IMR-90 (cell line): ENCODE measurements around the gene PCCA.

Experiments
- CEBPB ChIP-seq: IDR thresholded peaks from 2 replicates; pipeline ENCODE4 v1.6.1; 2012; ENCODE audit warnings: low read depth, low read length, improper control_type of control experiment
- FOS ChIP-seq: fragments of 150-350 bp; IDR thresholded peaks from 2 replicates; pipeline ENCODE4 v1.6.1; 2016; ENCODE audit warnings: low read depth, low read length
- MAFK ChIP-seq: IDR thresholded peaks from 2 replicates; pipeline ENCODE4 v1.6.1; 2012; ENCODE audit warnings: low read depth, low read length, improper control_type of control experiment
- MXI1 ChIP-seq: IDR thresholded peaks from 2 replicates; pipeline ENCODE4 v1.6.1; 2012; ENCODE audit warnings: low read depth, mild to moderate bottlenecking, low read length, moderate library complexity, borderline replicate concordance
- NFE2L2 ChIP-seq: fragments of 150-350 bp; IDR thresholded peaks from 2 replicates; pipeline ENCODE4 v1.6.1; 2016; ENCODE audit warnings: low read depth, mild to moderate bottlenecking, low read length
- POLR2A ChIP-seq: IDR thresholded peaks from 2 replicates; pipeline ENCODE4 v1.6.1; 2012; ENCODE audit warnings: mild to moderate bottlenecking, low read depth, low read length
- RAD21 ChIP-seq: IDR thresholded peaks from 2 replicates; pipeline ENCODE4 v1.6.1; 2012; ENCODE audit warnings: low read length, improper control_type of control experiment
- RCOR1 ChIP-seq: IDR thresholded peaks from 2 replicates; pipeline ENCODE4 v1.6.1; 2012; ENCODE audit warnings: mild to moderate bottlenecking, low read length, improper control_type of control experiment; ENCODE audit not compliant: insufficient replicate concordance
- RFX5 ChIP-seq: IDR thresholded peaks from 2 replicates; pipeline ENCODE4 v1.8.0; 2012; ENCODE audit warnings: low read depth, mild to moderate bottlenecking, low read length, moderate library complexity
- SMC3 ChIP-seq: fragments of 150-350 bp; IDR thresholded peaks from 2 replicates; pipeline ENCODE4 v1.6.1; 2016; ENCODE audit warnings: low read depth, mild to moderate bottlenecking, antibody characterized with exemption, low read length, moderate library complexity
- TF ChIP-seq, protein P1 (sequence below): conservative IDR thresholded peaks from 2 replicates; pipeline ENCODE4 v1.5.1; 2012; ENCODE audit warnings: mild to moderate bottlenecking, low read depth, low read length, improper control_type of control experiment
- TF ChIP-seq, protein P2 (sequence below): fragments of 150-350 bp; IDR thresholded peaks from 2 replicates; pipeline ENCODE4 v1.6.1; 2017; ENCODE audit warnings: mild to moderate bottlenecking, antibody characterized with exemption, low read length, low read depth
- TF ChIP-seq, protein P3 (sequence below): fragments of 150-350 bp; IDR thresholded peaks from 2 replicates; pipeline ENCODE4 v1.6.1; 2016; ENCODE audit warnings: low read depth, mild to moderate bottlenecking, low read length, moderate library complexity, borderline replicate concordance

DNA sequence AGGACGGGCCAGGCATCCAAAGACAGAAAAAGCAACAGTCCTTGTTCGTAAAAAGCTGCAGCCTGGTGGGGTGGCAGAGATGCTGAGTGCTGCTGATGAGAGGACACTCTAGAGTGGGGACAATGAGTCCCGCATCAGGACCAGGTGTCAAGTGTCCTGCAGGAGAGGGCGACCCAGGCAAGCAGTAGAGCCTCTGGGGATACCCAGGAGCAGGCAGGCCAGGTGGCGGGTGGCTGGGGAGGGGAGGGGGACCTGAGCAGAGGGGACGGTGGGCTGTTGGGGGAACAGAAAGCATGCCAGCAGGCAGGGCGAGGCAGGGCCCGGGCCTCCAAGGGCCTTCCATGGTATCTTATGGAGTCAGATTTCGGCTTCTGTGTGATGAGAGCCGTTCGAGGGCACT, 463.9 kb downstream of the PCCA start:
- TF ChIP-seq, protein P1, sequence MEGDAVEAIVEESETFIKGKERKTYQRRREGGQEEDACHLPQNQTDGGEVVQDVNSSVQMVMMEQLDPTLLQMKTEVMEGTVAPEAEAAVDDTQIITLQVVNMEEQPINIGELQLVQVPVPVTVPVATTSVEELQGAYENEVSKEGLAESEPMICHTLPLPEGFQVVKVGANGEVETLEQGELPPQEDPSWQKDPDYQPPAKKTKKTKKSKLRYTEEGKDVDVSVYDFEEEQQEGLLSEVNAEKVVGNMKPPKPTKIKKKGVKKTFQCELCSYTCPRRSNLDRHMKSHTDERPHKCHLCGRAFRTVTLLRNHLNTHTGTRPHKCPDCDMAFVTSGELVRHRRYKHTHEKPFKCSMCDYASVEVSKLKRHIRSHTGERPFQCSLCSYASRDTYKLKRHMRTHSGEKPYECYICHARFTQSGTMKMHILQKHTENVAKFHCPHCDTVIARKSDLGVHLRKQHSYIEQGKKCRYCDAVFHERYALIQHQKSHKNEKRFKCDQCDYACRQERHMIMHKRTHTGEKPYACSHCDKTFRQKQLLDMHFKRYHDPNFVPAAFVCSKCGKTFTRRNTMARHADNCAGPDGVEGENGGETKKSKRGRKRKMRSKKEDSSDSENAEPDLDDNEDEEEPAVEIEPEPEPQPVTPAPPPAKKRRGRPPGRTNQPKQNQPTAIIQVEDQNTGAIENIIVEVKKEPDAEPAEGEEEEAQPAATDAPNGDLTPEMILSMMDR: no peak
- TF ChIP-seq MAFK: no peak
- no peak for TF ChIP-seq RAD21
- no peak for TF ChIP-seq POLR2A
- no peak for TF ChIP-seq MXI1
- TF ChIP-seq CEBPB: no peak
- TF ChIP-seq, protein P2, sequence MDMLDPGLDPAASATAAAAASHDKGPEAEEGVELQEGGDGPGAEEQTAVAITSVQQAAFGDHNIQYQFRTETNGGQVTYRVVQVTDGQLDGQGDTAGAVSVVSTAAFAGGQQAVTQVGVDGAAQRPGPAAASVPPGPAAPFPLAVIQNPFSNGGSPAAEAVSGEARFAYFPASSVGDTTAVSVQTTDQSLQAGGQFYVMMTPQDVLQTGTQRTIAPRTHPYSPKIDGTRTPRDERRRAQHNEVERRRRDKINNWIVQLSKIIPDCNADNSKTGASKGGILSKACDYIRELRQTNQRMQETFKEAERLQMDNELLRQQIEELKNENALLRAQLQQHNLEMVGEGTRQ: no peak
- no peak for TF ChIP-seq SMC3
- no peak for TF ChIP-seq RCOR1
- TF ChIP-seq, protein P3, sequence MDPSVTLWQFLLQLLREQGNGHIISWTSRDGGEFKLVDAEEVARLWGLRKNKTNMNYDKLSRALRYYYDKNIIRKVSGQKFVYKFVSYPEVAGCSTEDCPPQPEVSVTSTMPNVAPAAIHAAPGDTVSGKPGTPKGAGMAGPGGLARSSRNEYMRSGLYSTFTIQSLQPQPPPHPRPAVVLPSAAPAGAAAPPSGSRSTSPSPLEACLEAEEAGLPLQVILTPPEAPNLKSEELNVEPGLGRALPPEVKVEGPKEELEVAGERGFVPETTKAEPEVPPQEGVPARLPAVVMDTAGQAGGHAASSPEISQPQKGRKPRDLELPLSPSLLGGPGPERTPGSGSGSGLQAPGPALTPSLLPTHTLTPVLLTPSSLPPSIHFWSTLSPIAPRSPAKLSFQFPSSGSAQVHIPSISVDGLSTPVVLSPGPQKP: no peak
- TF ChIP-seq FOS: no peak
- TF ChIP-seq NFE2L2: no peak
- no peak for TF ChIP-seq RFX5
